ENCODE data around the gene TMEM207.
"Not testable (repeated sequence)": the region's sequence is repeated elsewhere in the genome, so short reads cannot be mapped to it uniquely, and the experiment has no call there.

Gene TMEM207

GRCh38 chr3:190449801-190450200, at the start of gene TMEM207:
TMEM207 (minus strand) TSS chr3:190449901; CDS start chr3:190449809, 92 bp downstream.
- no peak for DNase-seq

- DNase-seq: no peak
Observed at GRCh38 chr3:190499122-190499521, 49.4 kb upstream of the TMEM207 start.

GRCh38 chr3:190498293-190498692, 48.6 kb upstream of the TMEM207 start:
- DNase-seq: no peak

GRCh38 chr3:190497811-190498210, 48.1 kb upstream of the TMEM207 start:
- no peak for DNase-seq

- DNase-seq: no peak
Observed at GRCh38 chr3:190496859-190497258, 47.2 kb upstream of the TMEM207 start.

GRCh38 chr3:190495796-190496195, 46.1 kb upstream of the TMEM207 start:
- DNase-seq: no peak

- DNase-seq: no peak
Observed at GRCh38 chr3:190495354-190495753, 45.7 kb upstream of the TMEM207 start.

GRCh38 chr3:190494907-190495306, 45.2 kb upstream of the TMEM207 start:
- DNase-seq: no peak

GRCh38 chr3:190492966-190493365, 43.3 kb upstream of the TMEM207 start:
- no peak for DNase-seq

- DNase-seq: no peak
Observed at GRCh38 chr3:190492129-190492528, 42.4 kb upstream of the TMEM207 start.

GRCh38 chr3:190491533-190492054, 41.9 kb upstream of the TMEM207 start:
- DNase-seq: no peak

- DNase-seq: no peak
Observed at GRCh38 chr3:190486908-190487607, 37.4 kb upstream of the TMEM207 start.

GRCh38 chr3:190486533-190486864, 36.8 kb upstream of the TMEM207 start:
- DNase-seq: no peak

GRCh38 chr3:190485830-190486532, 36.3 kb upstream of the TMEM207 start:
- no peak for DNase-seq

GRCh38 chr3:190481779-190482178, 32.1 kb upstream of the TMEM207 start:
- no peak for DNase-seq

- not testable (repeated sequence) for DNase-seq
Observed at GRCh38 chr3:190473261-190473660, 23.6 kb upstream of the TMEM207 start.

GRCh38 chr3:190467922-190468321, 18.2 kb upstream of the TMEM207 start:
- DNase-seq: no peak

GRCh38 chr3:190458040-190458439, 8.3 kb upstream of the TMEM207 start:
- no peak for DNase-seq

- no peak for DNase-seq
Observed at GRCh38 chr3:190456770-190457169, 7.1 kb upstream of the TMEM207 start.

GRCh38 chr3:190455828-190456227, 6.1 kb upstream of the TMEM207 start:
- DNase-seq: no peak

- no peak for DNase-seq
Observed at GRCh38 chr3:190448256-190448655, 1.4 kb downstream of the TMEM207 start.

GRCh38 chr3:190446573-190447279, 3.0 kb downstream of the TMEM207 start:
- no peak for DNase-seq

- no peak for DNase-seq
Observed at GRCh38 chr3:190444576-190445145, 5.0 kb downstream of the TMEM207 start.

Measured in SHP77 treated with DMSO at 0.1 percent for 48 hours (cell line).